Karpas-422 (cell line): ENCODE data around the gene PLSCR5. TPM values are rescaled to one million over a fixed set of nuclear protein-coding genes. Genes with fewer than 3 reads are reported as not detected.
A peak's percentile ranks its signal among the peaks of the same experiment; 100 is the strongest.

Experiments used
- DNase-seq: peaks from one replicate; pipeline ENCODE4 v3.0.0-alpha.2; 2015
- H2AFZ ChIP-seq: fragments of 200-600 bp; sonication (generic); 2 replicates; pipeline ENCODE4 v1.6.1; 2014; ENCODE audit warnings: antibody characterized with exemption, low read length, mixed read lengths
- H3K27ac ChIP-seq: fragments of 200-600 bp; sonication (generic); 2 replicates; pipeline ENCODE4 v1.5.1; 2014; ENCODE audit warnings: mild to moderate bottlenecking, low read length, moderate library complexity
- H3K27me3 ChIP-seq: fragments of 200-600 bp; sonication (generic); 2 replicates; pipeline ENCODE4 v1.6.1; 2014; ENCODE audit warnings: low read length, mixed read lengths
- H3K36me3 ChIP-seq: fragments of 200-600 bp; sonication (generic); 2 replicates; pipeline ENCODE4 v1.6.1; 2014; ENCODE audit warnings: low read length, mixed read lengths; ENCODE audit not compliant: insufficient read depth
- H3K4me1 ChIP-seq: fragments of 200-600 bp; sonication (generic); 2 replicates; pipeline ENCODE4 v1.6.1; 2014; ENCODE audit warnings: mild to moderate bottlenecking, low read length, mixed read lengths
- H3K4me2 ChIP-seq: fragments of 200-600 bp; sonication (generic); 2 replicates; pipeline ENCODE4 v1.6.1; 2014; ENCODE audit warnings: low read length, low read depth, mild to moderate bottlenecking; ENCODE audit not compliant: poor library complexity, severe bottlenecking
- H3K4me3 ChIP-seq: fragments of 200-600 bp; sonication (generic); 2 replicates; pipeline ENCODE4 v1.5.1; 2014; ENCODE audit warnings: mild to moderate bottlenecking, antibody characterized with exemption, low read length, mixed read lengths
- H3K79me2 ChIP-seq: fragments of 200-600 bp; sonication (generic); 2 replicates; pipeline ENCODE4 v1.6.1; 2014; ENCODE audit warnings: mild to moderate bottlenecking, low read length, mixed read lengths
- H3K9ac ChIP-seq: fragments of 200-600 bp; sonication (generic); 2 replicates; pipeline ENCODE4 v1.6.0; 2014; ENCODE audit warnings: low read length
- H3K9me2 ChIP-seq: fragments of 200-600 bp; sonication (generic), shearing (Covaris generic); replicated peaks from 2 replicates; pipeline ENCODE4 v1.6.0; 2014; ENCODE audit warnings: mild to moderate bottlenecking, low read length, moderate library complexity; ENCODE audit not compliant: insufficient read depth
- H3K9me3 ChIP-seq: fragments of 300-700, 200-600 bp; sonication (generic); 2 replicates; pipeline ENCODE4 v1.6.1; 2014; ENCODE audit warnings: low read length, mixed read lengths
- H4K20me1 ChIP-seq: fragments of 200-600 bp; sonication (generic); 2 replicates; pipeline ENCODE4 v1.6.1; 2014; ENCODE audit warnings: mild to moderate bottlenecking, antibody characterized with exemption, low read length, low read depth; ENCODE audit not compliant: insufficient read depth
- total RNA-seq: library from RNA; depleted of rRNA; stranded (reverse); fragments of >200 nt; shearing (Covaris generic); gene quantifications from 2 replicates; pipeline ENCODE4 v1.2.3, GENCODE V29; 2014; ENCODE audit warnings: low replicate concordance

The PLSCR5 gene
- total RNA-seq, 1 experiment from 2014 or later, result not detected

DNA sequence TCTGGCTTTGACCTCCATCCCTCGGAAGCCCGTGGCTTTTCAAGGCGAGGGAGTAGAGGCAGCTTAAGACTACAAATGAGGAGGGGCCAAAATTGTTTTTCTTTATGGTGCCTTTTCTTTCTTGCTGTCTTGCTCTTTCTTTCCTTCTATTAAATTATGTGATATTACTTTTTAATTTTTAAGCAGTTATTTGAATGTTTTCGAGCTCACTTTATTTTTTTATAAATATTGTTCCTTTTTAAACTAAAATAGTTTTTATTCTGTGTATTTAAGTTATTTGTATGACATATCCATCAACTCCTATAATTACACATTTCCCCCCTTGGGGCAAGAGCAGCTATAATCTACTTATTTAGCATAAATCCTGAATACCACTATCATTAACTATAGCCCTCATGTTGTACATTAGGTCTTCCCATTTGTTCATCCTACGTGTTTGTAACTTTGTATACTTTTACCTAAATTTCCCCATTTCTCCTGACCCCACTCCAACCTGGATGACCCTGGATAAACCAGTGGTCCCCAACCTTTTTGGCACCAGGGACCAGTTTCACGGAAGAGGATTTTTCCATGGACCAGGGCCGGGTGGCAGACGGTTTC lies 60.1 kb downstream of the PLSCR5 start:
- Histone ChIP-seq H3K9me3 (no peaks in the 10 kb centered on the region), H3K9ac (peak overlapping the region; percentile 85), H3K4me2 (peak overlapping the region; percentile 80), H3K4me1 (peaks cover 40% of the 10 kb centered on the region), H4K20me1 (no peaks in the 10 kb centered on the region), H2AFZ (peak overlapping the region; percentile 88), H3K9me2 (no peaks in the 10 kb centered on the region), H3K27ac (no peak overlapping the region), H3K79me2 (peaks cover 14% of the 10 kb centered on the region), H3K4me3 (peak overlapping the region; percentile 78), H3K27me3 (no peaks in the 10 kb centered on the region), H3K36me3 (no peaks in the 10 kb centered on the region)
- DNase-seq, result no peak

DNA sequence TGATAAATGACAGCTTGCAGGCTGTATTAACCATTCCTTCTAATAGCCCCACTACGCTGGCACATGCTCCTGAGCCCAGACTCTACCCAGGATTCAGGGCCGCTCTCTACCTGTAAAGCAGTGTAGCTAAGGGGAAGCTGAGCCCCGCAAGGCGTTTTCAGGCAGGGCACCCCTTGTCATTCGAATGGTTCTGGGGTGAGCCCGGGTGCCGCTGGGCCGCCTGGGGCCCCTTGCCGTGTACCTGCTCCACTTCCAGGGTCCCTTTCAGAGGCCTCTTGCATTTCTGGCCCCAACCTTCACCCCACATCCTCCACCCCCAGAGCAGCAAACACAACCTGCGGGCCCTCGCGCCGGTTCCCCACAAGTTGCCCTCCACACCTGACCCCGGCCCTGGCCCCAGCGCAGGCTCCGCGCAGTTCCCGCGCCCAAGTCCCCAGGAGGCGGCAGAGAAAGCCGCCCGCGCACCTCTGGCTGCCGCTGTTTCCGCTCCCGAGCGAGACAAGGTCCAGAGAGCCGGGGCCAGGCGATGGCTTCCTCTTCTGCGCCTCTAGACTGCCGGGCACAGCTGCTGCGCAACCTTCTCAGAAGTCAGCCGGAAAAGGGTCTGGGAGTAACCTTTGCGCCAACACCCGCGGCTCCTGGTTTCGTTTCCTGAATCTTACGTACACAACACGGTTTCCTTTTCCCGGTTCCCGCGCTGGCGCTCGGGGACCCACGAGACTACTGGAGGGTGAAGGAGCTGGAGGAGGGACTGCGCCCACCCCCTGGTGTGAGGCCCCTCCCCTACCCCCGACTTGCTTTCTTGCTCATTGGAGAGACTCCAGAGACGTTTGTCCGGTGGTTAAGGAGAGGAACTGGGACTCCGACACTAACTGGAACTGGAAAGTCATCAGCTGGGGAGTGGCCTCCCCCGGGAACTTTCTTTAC lies 60.9 kb downstream of the PLSCR5 start, which contains the start of gene PLSCR1:
TSS of gene PLSCR1 (minus strand) at position 606 of the 927 bp plus-strand sequence. CDS start 8,055 bp downstream, outside the sequence.
- H3K79me2 ChIP-seq, result peaks cover 15% of the 10 kb centered on the region
- no peaks in the 10 kb centered on the region for H3K36me3 ChIP-seq
- no peaks in the 10 kb centered on the region for H3K9me2 ChIP-seq
- peak within 1 kb of the TSS; percentile 85 for H3K9ac ChIP-seq
- H3K27me3 ChIP-seq, result no peaks in the 10 kb centered on the region
- peak; percentile 92 for DNase-seq
- no peak within 1 kb of the TSS for H3K27ac ChIP-seq
- no peaks in the 10 kb centered on the region for H4K20me1 ChIP-seq
- H3K4me2 ChIP-seq, result peak within 1 kb of the TSS; percentile 80
- no peaks in the 10 kb centered on the region for H3K9me3 ChIP-seq
- peak within 1 kb of the TSS; percentile 78 for H3K4me3 ChIP-seq
- peaks cover 36% of the 10 kb centered on the region for H3K4me1 ChIP-seq
- H2AFZ ChIP-seq, result peak within 1 kb of the TSS; percentile 88

DNA sequence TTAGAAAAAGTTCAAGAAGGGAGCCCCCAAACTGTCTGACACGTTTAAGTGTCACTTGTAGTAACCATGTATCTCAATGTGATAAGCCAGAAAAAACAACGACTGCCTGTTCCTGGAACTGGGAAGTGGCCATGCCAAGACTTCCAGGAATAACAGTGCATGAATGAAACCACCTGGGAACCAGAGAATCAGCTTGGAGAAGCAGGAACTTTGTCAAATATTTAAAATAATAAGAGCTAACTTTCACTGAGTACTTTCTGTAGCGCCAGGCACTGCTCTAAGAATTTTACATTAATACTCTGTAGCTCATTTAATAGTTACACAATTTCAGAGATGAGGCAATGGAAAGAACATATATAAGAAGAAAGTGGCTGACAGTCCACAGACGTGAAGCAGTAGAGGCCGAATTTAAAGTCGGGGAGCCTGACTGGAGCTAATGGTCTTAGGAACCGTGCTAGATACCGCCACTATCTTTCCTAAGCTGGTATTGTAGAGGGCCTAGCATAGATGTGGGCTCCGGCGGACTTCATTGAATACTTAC lies 61.6 kb downstream of the PLSCR5 start:
- H3K4me2 ChIP-seq, result peak overlapping the region; percentile 80
- no peaks in the 10 kb centered on the region for H3K9me2 ChIP-seq
- peak overlapping the region; percentile 78 for H3K4me3 ChIP-seq
- peak overlapping the region; percentile 85 for H3K9ac ChIP-seq
- H3K36me3 ChIP-seq, result no peaks in the 10 kb centered on the region
- peaks cover 34% of the 10 kb centered on the region for H3K4me1 ChIP-seq
- H3K9me3 ChIP-seq, result no peaks in the 10 kb centered on the region
- H3K27me3 ChIP-seq, result no peaks in the 10 kb centered on the region
- H3K79me2 ChIP-seq, result peaks cover 17% of the 10 kb centered on the region
- no peaks in the 10 kb centered on the region for H4K20me1 ChIP-seq
- H3K27ac ChIP-seq, result no peak overlapping the region
- peak overlapping the region; percentile 88 for H2AFZ ChIP-seq
- peak; percentile 49 for DNase-seq

DNA sequence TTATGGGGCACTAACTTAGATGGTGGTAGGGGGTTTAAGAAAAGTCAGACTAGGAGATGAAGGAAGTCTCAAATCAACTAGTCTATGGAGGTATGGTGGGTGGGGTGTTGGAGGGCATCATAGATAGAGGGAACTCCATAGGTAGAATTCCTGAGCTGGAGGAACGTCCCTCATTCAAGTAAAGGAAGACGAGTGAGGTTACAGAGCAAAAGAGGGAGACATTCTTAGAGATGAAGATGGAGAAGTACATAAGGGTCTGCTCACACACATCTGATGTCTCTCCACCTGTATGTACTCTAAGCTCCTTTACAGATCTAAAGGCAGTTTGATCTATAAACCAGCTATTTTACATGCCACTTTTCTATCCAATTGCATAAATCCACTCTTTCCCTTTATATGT lies 62.2 kb downstream of the PLSCR5 start:
- peak overlapping the region; percentile 78 for H3K4me3 ChIP-seq
- peak overlapping the region; percentile 85 for H3K9ac ChIP-seq
- no peak overlapping the region for H3K27ac ChIP-seq
- H2AFZ ChIP-seq, result no peak overlapping the region
- no peaks in the 10 kb centered on the region for H3K9me2 ChIP-seq
- peaks cover 31% of the 10 kb centered on the region for H3K4me1 ChIP-seq
- H3K27me3 ChIP-seq, result no peaks in the 10 kb centered on the region
- no peaks in the 10 kb centered on the region for H4K20me1 ChIP-seq
- peak overlapping the region; percentile 80 for H3K4me2 ChIP-seq
- no peak for DNase-seq
- H3K9me3 ChIP-seq, result no peaks in the 10 kb centered on the region
- no peaks in the 10 kb centered on the region for H3K36me3 ChIP-seq
- peaks cover 17% of the 10 kb centered on the region for H3K79me2 ChIP-seq

DNA sequence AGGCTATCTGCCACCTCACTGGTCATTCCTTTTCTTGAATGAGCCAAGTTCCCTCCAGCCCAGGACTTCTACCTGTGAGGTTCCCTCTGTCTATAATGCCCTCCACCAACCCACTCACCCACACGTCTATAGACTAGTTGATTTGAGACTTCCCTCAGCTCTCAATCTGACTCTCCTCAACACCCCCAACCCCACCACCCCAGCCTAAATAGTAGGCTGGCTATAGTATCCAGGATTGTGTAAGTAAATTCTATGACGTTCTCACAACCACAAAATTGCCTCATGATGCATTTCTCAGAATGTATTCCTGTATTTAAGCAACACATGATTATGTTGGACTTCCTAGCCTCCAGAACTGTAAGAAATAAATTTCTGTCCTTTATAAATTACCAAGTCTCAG lies 63.0 kb downstream of the PLSCR5 start:
- H3K27ac ChIP-seq, result no peak overlapping the region
- H3K4me3 ChIP-seq, result peak overlapping the region; percentile 14; the same call in 1 of the 2 replicates

GRCh38 chr3:146540978-146541377 lies 64.2 kb downstream of the PLSCR5 start:
- H3K9ac ChIP-seq, result no peak overlapping the region
- H3K9me3 ChIP-seq, result no peaks in the 10 kb centered on the region
- H3K4me3 ChIP-seq, result no peak overlapping the region
- H3K36me3 ChIP-seq, result no peaks in the 10 kb centered on the region
- H4K20me1 ChIP-seq, result no peaks in the 10 kb centered on the region
- H3K9me2 ChIP-seq, result no peaks in the 10 kb centered on the region
- DNase-seq, result no peak
- H3K27ac ChIP-seq, result no peak overlapping the region
- H3K4me2 ChIP-seq, result no peak overlapping the region
- H3K27me3 ChIP-seq, result no peaks in the 10 kb centered on the region
- H3K79me2 ChIP-seq, result peaks cover 26% of the 10 kb centered on the region
- H3K4me1 ChIP-seq, result peaks cover 31% of the 10 kb centered on the region
- H2AFZ ChIP-seq, result no peak overlapping the region

More for the DNA sequence above, 63.0 kb downstream of the PLSCR5 start:
- Histone ChIP-seq H3K9ac (no peak overlapping the region), H3K79me2 (peaks cover 20% of the 10 kb centered on the region), H2AFZ (no peak overlapping the region), H3K36me3 (no peaks in the 10 kb centered on the region), H3K27me3 (no peaks in the 10 kb centered on the region), H3K9me3 (no peaks in the 10 kb centered on the region), H3K4me2 (peak overlapping the region; percentile 80), H3K9me2 (no peaks in the 10 kb centered on the region), H4K20me1 (no peaks in the 10 kb centered on the region), H3K4me1 (peaks cover 31% of the 10 kb centered on the region)
- no peak for DNase-seq

GRCh38 chr3:146540236-146540635 lies 64.9 kb downstream of the PLSCR5 start:
- Histone ChIP-seq H3K4me1 (peaks cover 31% of the 10 kb centered on the region), H2AFZ (no peak overlapping the region), H3K9me3 (no peaks in the 10 kb centered on the region), H3K36me3 (no peaks in the 10 kb centered on the region), H3K79me2 (peaks cover 26% of the 10 kb centered on the region), H3K9ac (no peak overlapping the region), H3K27ac (no peak overlapping the region), H3K4me2 (no peak overlapping the region), H3K27me3 (no peaks in the 10 kb centered on the region), H3K9me2 (no peaks in the 10 kb centered on the region), H3K4me3 (no peak overlapping the region), H4K20me1 (no peaks in the 10 kb centered on the region)
- no peak for DNase-seq

DNA sequence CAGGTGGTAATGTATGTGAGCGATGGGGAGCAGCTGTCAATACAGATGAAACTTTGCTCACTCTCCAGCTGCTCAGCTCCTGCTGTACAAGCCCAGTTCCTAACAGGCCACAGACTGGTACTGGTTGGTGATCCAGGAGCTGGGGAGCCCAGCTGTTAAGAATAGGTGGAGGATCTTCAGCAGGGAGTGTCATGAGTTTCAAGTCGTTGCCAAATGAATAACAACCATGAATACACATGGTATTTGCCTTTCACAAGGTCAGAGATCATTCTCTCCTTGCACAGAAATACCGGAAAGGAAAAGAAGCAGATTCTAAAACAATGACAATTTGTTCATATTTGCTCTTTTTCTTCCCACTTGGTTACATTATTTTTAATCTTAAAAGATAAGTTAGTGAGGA lies 65.8 kb downstream of the PLSCR5 start:
- no peak overlapping the region for H3K27ac ChIP-seq
- no peak overlapping the region for H3K4me2 ChIP-seq
- no peaks in the 10 kb centered on the region for H3K27me3 ChIP-seq
- H3K36me3 ChIP-seq, result no peaks in the 10 kb centered on the region
- H3K9me2 ChIP-seq, result no peaks in the 10 kb centered on the region
- DNase-seq, result no peak
- peaks cover 31% of the 10 kb centered on the region for H3K4me1 ChIP-seq
- no peaks in the 10 kb centered on the region for H3K9me3 ChIP-seq
- H3K9ac ChIP-seq, result no peak overlapping the region
- no peaks in the 10 kb centered on the region for H4K20me1 ChIP-seq
- peaks cover 29% of the 10 kb centered on the region for H3K79me2 ChIP-seq
- H3K4me3 ChIP-seq, result no peak overlapping the region
- no peak overlapping the region for H2AFZ ChIP-seq
